ENCODE measurements around the gene SPINT1.

DNA sequence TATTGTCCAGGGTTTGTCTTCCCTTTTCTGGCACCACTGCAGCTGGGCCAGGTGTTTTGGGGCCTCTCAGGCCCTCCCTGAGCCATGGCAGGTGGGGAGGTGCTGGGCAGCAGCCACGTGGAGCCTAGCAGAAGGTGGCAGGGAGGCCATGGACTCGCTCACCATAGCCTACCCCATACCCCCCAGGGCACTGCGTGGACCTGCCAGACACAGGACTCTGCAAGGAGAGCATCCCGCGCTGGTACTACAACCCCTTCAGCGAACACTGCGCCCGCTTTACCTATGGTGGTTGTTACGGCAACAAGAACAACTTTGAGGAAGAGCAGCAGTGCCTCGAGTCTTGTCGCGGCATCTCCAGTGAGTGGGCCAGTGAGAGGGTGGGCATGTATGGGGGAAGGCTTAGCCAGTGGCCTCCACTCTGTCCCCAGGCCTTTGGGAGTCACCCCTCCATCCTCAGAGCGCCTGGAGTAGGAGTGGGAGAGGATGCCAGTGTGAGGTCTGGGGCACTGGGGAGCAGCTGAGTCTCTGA is 11.9 kb downstream of the SPINT1 start:
- no peak for TF ChIP-seq FOXK2 (IDR thresholded peaks at IDR 0.05)
- TF ChIP-seq FOXM1 (IDR thresholded peaks at IDR 0.05; ENCODE audit: borderline replicate concordance): no peak
- TF ChIP-seq ARNT (IDR thresholded peaks at IDR 0.05): no peak
- TF ChIP-seq ELF4 (IDR thresholded peaks at IDR 0.05): no peak
- no peak for TF ChIP-seq FOXA1 (IDR thresholded peaks at IDR 0.05)
- TF ChIP-seq BHLHE40 (IDR thresholded peaks at IDR 0.05; ENCODE audit: borderline replicate concordance): no peak
- TF ChIP-seq L3MBTL2 (conservative IDR thresholded peaks at IDR 0.05): no peak

Data from HEK293T (cell line).